Lower leg skin (tissue), 4 donors: Measurements from ENCODE around the gene ABCG2. TPM values are rescaled to one million over a fixed set of nuclear protein-coding genes. Genes with fewer than 3 reads are reported as not detected.

Experiments
- DNase-seq, 2 donors: peaks; one replicate each; pipeline ENCODE4 v3.0.0-alpha.2; 2019; ENCODE audit warnings: low spot score in 2 of 2
- H3K4me3 ChIP-seq: fragments of 200-600 bp; sonication (generic); 2 replicates; pipeline ENCODE4 v1.5.1; 2017; ENCODE audit warnings: mild to moderate bottlenecking, low read depth; ENCODE audit not compliant: poor library complexity, severe bottlenecking
- POLR2A ChIP-seq, 2 donors: fragments of 450-650 bp; IDR thresholded peaks; one replicate each; pipeline ENCODE4 v1.6.1; 2016 to 2017; ENCODE audit warnings: antibody characterized with exemption in 2 of 2, mild to moderate bottlenecking in 1 of 2, moderate library complexity in 1 of 2
- WGBS, 2 donors: methylation state at CpG; one replicate each; pipeline ENCODE4 v1.1.5; 2018; 5-methylcytosine and 5-hydroxymethylcytosine counted together
- intact Hi-C: fragments of 100-400 bp; cut with DNase I; formaldehyde crosslinking; loops from one replicate; pipeline ENCODE4 v1.15.0; 2023; ENCODE audit warnings: low total_unique reads
- total RNA-seq, 4 donors: library from RNA; depleted of rRNA; stranded (reverse); fragments of >200 nt; gene quantifications; one replicate each; pipeline ENCODE4 v1.1.0, GENCODE V29; 2016
- TF ChIP-seq, protein P1 (sequence below), 3 donors: fragments of 450-650 bp; IDR thresholded peaks; one replicate each; pipeline ENCODE4 v1.5.1; 2016; ENCODE audit warnings: antibody characterized with exemption in 3 of 3, mild to moderate bottlenecking in 3 of 3, moderate library complexity in 2 of 3

The ABCG2 gene
- total RNA-seq, 4 donors from 2014 or later: 0.38 to 3.6 (median 1.3) TPM

DNA sequence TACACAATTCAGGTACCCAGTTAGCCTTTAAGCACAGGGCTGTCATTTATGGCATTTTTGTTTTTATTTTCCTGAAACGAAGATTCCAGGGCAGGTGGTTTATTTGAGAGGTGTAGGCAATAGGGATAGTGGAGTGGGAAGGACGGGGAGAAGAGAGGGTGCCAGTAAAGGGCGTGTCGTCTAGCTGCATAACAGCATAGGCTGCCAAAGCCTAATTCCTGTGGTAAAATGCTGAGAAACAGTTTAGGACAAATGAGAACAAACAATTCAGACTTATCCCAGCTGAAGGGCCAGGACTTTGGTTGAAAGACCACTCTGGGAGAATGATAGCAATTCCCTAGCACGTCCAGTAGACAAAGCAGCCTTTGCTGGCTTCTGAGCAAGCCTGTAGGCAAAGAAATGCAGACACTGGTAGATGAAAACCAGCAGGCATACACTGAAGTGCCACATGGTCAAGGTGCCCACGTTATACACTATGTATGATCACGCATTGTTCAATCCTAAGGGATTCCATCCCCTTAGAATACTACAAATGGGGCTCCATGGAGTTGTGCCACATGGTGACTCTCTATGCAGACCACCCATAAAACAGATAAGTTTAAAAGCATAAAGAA, 80.4 kb downstream of the ABCG2 start:
- no peak for TF ChIP-seq POLR2A (IDR thresholded peaks at IDR 0.05)
- TF ChIP-seq, protein P1, sequence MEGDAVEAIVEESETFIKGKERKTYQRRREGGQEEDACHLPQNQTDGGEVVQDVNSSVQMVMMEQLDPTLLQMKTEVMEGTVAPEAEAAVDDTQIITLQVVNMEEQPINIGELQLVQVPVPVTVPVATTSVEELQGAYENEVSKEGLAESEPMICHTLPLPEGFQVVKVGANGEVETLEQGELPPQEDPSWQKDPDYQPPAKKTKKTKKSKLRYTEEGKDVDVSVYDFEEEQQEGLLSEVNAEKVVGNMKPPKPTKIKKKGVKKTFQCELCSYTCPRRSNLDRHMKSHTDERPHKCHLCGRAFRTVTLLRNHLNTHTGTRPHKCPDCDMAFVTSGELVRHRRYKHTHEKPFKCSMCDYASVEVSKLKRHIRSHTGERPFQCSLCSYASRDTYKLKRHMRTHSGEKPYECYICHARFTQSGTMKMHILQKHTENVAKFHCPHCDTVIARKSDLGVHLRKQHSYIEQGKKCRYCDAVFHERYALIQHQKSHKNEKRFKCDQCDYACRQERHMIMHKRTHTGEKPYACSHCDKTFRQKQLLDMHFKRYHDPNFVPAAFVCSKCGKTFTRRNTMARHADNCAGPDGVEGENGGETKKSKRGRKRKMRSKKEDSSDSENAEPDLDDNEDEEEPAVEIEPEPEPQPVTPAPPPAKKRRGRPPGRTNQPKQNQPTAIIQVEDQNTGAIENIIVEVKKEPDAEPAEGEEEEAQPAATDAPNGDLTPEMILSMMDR (IDR thresholded peaks at IDR 0.05): no peak
- intact Hi-C loops: no loop called here
- no peak overlapping the region for H3K4me3 ChIP-seq
- no peak for DNase-seq
- 52 to 61% methylated on average over 7 of the region's 7 CpGs for WGBS, 2 donors

DNA sequence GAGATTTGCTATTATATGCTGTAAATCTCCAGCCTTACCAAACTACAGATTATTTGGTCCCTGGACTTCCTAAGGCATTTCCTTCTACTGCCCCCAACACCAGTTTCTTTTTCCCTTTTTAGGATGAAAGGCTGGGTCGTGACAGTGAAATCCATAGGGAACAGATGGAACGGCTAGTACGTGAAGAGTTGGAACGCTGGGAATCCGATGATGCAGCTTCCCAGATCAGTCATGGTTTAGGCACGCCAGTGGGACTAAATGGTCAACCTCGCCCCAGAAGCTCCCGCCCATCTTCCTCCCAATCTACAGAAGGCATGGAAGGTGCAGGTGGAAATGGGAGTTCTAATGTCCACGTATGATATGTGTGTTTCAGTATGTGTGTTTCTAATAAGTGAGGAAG, 83.1 kb downstream of the ABCG2 start:
- TF ChIP-seq POLR2A (IDR thresholded peaks at IDR 0.05): no peak
- TF ChIP-seq, protein P1 (IDR thresholded peaks at IDR 0.05): no peak
- 89 to 90% methylated on average over 9 of the region's 9 CpGs for WGBS, 2 donors

GRCh38 chr4:88070031-88070430, 88.4 kb downstream of the ABCG2 start:
- no peak overlapping the region for H3K4me3 ChIP-seq
- 97 to 100% methylated on average over 1 of the region's 1 CpG for WGBS, 2 donors
- no peak for TF ChIP-seq POLR2A (IDR thresholded peaks at IDR 0.05)
- TF ChIP-seq, protein P1 (IDR thresholded peaks at IDR 0.05): no peak
- no peak for DNase-seq
- intact Hi-C loops: no loop called here

More for the DNA sequence above, 83.1 kb downstream of the ABCG2 start:
- no peak overlapping the region for H3K4me3 ChIP-seq
- no peak for DNase-seq
- intact Hi-C loops: no loop called here

DNA sequence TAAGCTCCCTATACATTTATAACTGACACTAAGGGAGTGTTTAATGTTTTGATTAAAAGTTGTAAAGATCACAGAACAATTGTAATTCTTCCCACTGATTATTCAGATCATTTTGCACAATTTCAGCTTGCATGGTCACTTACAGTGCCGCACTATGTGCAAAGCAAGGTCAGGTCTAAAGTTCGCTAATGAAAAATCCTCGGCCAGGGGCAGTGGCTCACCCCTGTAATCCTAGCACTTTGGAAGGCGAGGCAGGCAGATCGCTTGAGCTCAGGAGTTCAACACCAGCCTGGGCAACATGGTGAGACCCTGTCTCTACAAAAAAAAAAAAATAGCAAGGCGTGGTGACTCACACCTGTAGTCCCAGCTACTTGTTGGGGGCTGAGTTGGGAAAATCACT, 94.0 kb downstream of the ABCG2 start:
- DNase-seq: no peak
- TF ChIP-seq, protein P1 (IDR thresholded peaks at IDR 0.05): no peak
- no peak for TF ChIP-seq POLR2A (IDR thresholded peaks at IDR 0.05)
- intact Hi-C loops: no loop called here
- H3K4me3 ChIP-seq: no peak overlapping the region
- 79 to 94% methylated on average over 6 of the region's 6 CpGs for WGBS, 2 donors

GRCh38 chr4:88063634-88064296, 94.7 kb downstream of the ABCG2 start:
- intact Hi-C loops: no loop called here
- no peak for TF ChIP-seq POLR2A (IDR thresholded peaks at IDR 0.05)
- TF ChIP-seq, protein P1 (IDR thresholded peaks at IDR 0.05): no peak
- WGBS, 2 donors: 84 to 87% methylated on average over 5 of the region's 5 CpGs
- no peak for DNase-seq
- no peak overlapping the region for H3K4me3 ChIP-seq
